Measurements from ENCODE around the gene RPL37A.

The RPL37A gene

DNA sequence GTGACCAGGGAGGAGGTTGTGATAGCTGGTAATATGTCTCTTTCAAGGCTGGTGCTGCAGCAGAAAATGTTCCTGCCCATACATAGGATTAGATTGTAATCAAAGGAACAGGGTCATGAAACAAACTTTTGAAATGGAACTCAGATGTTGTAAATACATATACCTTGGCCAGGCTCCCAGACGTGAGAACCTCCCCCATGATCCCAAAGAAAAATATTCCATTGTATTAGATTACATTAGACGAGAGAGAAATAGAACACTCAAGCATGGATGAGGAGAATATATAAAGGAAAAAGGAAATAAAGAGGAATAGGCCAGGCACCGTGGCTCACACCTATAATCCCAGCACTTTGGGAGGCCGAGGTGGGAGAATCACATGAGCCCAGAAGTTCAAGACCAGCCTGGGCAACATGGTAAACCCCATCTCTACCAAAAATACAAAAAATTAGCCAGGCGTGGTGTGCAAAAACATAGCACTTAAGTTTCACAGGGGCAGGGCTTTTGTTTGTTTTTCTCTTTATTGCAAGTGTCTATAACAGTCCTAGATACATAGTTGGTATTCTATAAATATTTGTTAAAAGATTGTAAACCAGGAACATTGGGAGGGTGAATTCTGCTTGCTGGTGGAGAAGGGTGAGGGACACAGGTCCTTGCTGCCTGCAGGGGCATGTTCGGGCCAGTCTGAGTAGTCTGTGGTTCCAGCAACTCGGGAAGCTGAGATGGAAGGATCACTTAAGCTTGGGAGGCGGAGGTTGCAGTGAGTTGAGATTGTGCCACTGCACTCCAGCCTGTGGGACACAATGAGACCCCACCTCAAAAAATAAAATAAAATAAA is 52.8 kb downstream of the RPL37A start:
- no peak for DNase-seq

DNA sequence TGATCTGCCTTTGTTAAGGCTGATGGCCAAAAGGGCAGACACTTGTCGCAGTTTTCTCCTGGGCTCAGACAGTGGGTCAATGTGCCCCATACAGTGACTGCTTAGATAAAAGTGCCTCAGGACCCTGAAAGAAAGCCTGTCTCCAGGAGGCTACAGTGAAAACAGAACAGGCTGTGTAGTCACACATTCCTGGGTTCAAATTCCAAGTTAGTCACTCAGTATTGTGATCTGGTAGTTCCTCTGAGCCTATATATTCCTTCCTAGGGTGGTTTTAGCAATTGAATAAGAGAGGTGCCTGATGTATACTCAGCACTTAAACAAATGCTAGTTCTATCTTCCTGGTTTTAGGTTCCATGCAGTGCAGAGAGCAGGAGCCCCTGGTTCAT is 54.4 kb downstream of the RPL37A start:
- DNase-seq: no peak
